ENCODE measurements around the gene PSMD1.

Gene PSMD1

GRCh38 chr2:231036131-231036530, 20.5 kb upstream of the PSMD1 start:
- DNase-seq (ENCODE audit: low read depth): no peak

- DNase-seq (ENCODE audit: low read depth): no peak
These were observed 20.0 kb upstream of the PSMD1 start for GRCh38 chr2:231036578-231037106.

DNA sequence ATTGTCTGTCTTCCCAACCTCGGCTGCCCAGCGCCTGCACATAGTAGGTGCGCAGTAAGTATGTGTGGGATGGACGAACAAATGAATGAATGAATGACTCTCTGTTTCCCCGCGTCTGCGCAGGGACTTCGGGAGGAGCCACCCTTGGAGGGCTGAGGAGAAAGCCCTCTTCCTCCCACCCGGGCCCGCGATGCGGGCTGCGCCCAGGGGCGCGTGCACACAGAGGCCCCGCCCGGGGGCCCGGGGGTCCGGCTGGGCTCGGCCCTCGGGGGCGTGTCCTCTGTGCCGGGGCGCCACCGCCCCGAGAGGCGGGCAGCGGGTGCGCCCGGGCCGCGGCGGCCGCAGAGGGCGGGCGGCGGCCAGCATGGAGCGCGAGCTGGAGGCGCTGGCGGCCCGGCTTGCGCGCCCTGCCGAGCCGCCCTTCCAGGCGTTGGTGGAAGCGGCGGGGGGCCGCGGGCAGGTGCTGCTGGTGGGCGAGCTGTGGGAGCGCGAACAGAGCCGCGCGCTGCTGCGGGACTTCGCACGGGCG, 19.4 kb upstream of the PSMD1 start, which contains the start of gene C2orf72:
Gene C2orf72, plus strand, starts transcription at position 322 of the 529 bp plus-strand sequence. Its CDS starts 43 bp downstream, at position 365.
- DNase-seq (ENCODE audit: low read depth): no peak

DNA sequence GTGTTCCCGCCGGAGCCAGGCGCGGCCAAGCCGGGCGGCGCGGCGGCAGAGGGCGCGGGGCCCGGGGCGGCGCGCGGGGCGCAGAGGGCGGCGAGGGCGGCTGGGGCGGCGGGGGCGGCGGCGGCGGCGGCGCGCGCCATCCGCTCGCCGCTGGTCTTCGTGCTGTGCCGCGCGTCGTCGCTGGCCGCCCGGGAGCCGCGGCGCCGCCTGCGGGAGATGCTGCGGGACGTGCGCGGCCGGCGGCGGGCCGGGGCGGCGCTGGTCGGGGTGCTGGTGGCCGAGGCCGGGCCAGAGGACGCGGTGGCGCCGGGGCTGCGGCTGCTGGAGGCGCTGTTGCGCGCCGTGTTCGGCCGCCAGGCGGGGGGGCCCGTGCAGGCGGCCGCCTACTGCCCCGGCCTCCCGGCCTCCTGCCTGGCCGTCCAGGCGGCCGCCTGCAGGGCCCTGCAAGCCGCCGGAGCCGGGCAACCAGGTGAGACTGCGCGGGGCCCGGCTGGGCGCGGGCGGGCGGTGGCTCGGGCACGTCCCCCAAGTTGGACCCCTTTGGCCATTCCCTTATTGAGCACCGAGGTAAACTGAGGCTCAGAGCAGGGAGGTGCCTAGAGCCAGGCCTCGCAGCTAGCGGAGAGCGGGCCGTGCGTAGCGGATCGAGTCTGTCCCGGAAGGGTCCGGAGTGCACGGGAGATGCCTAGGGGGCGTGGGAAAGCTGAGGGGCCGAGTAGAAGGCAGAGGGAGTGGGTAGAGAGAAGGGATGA, 18.8 kb upstream of the PSMD1 start:
- DNase-seq (ENCODE audit: low read depth): no peak

- no peak for DNase-seq (ENCODE audit: low read depth)
These were observed 18.0 kb upstream of the PSMD1 start for GRCh38 chr2:231038483-231039293.

GRCh38 chr2:231039294-231039664, 17.4 kb upstream of the PSMD1 start:
- no peak for DNase-seq (ENCODE audit: low read depth)

- no peak for DNase-seq (ENCODE audit: low read depth)
These were observed 16.8 kb upstream of the PSMD1 start for GRCh38 chr2:231039821-231040364.

DNA sequence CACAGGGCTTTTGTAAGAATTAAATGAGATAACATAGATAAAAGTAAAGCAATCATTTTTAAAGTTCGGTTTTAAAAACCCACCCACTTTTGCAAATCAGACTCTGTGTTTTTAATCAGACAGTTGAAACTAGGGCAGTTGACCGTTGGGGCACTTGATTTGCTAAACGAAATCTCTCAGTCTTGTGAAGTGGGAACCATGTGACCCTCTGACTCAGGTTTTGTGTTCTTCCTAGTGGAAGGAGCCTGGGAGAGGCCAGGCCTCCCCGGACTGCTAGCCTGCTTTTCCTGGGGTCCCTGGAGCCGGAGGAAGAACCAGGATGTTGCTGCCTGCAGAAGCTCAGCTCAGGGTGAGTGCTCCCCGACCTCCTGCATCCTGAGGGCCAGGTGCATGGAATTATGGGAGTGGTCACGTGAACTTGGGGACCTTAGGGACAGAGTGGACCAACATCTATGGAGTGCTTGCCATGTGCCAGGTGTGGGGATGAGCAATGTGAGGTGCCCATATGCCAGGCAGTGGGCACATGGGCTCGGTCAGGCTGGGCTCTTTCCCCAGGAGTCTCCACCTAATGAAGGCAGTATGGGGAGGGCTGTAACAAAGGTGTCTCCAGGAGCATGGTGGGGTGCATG, 15.5 kb upstream of the PSMD1 start:
- DNase-seq (ENCODE audit: low read depth): no peak

- no peak for DNase-seq (ENCODE audit: low read depth)
These were observed 12.9 kb upstream of the PSMD1 start for GRCh38 chr2:231043796-231044195.

DNA sequence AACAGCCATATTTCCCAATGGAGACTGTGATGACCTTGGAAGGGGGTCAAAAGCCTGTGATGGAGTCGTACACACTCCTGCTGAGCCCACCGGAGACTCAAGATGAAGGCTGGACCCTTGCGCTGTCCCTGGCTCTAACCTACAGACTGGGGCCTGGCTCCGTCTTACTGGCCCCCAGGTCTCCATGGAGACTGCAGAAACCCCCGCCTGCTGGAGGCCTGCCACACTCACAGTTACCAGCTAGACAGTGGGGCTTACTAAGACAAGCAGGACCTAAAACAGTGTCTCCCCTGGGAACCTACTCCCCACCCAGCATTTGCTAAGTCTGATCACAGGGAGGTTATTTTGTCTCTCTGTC, 9.8 kb upstream of the PSMD1 start:
- no peak for DNase-seq (ENCODE audit: low read depth)

- DNase-seq (ENCODE audit: low read depth): no peak
These were observed 9.3 kb upstream of the PSMD1 start for GRCh38 chr2:231047274-231047922.

DNA sequence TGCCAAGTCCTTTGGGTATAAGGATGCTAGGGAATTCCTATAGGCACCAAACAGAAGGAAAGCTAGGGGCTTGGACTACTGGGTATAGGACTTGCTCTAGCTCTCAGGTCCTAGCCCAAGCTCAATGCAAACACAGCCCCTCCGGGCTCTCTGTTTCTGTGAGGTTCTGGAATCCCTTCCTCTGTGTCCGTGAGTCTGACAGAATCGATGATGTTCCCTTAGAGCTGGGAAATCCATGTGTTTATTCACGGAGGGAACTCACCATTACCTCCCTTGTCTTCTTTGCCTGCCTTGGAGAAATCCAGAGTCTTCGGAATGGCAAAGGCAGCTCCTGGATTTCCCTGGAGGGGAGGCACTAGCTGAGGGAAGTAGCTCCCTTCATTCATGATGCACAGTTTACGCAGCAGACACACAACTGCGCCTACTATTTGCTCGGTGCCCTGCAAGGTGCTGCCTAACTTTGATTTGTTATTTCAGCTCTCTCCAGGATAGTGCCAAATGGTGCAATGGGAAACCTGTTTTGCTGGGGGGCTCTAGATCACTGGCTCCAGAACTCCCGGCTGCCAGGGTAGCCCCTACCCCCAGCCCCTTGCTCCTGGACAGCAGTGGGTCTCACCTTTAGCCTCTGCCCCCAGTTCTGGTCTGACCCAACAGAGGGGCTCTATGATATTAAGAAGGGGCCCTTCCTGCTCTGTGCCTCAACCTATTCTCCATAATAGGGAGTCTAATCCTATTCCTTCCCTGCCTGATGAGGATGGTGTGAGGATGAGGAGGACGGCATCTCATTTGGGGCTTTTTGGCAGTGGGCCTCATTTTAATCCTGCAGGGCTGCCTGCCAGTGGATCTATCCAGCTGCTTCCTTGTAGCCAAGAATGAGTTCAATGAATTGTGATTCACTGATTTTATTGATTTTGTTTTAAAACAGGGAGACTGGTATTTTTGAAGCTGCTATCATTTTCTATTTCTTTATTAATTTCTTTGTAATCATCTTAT, 8.4 kb upstream of the PSMD1 start:
- DNase-seq (ENCODE audit: low read depth): no peak

DNA sequence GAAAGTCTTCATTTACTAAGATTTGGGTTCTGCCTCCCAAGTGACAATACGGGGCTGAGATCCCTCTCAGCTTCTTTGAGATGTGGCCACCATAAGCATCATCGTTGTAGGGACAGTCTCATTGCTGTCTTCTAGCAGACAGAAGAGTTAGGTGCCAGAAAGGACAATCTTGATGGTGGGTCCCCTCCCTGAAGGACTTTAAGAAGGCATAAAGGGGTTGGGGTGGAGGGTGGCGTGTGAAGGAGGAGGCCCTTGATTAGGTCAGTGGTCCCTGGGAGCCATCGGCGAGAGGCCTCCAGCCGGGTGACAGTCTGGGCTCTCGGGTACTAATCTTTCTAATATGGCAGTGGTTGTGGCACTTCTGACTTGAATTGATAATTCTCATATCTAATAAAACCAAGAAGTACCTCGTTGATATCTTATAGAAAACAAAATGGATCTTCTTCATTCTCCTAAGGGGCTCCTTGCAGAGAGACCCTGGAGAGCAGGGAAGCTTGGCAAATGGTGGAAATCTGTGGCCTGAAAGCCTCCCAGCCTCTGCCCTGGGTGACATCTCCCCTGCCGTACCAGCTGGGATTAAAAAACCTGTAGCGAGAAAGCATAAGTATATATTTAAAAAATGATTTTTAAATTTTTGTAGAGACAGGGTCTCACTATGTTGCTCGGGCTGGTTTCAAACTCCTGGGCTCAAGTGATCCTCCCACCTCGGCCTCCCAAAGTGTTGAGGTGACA, 7.2 kb upstream of the PSMD1 start:
- DNase-seq (ENCODE audit: low read depth): no peak

DNA sequence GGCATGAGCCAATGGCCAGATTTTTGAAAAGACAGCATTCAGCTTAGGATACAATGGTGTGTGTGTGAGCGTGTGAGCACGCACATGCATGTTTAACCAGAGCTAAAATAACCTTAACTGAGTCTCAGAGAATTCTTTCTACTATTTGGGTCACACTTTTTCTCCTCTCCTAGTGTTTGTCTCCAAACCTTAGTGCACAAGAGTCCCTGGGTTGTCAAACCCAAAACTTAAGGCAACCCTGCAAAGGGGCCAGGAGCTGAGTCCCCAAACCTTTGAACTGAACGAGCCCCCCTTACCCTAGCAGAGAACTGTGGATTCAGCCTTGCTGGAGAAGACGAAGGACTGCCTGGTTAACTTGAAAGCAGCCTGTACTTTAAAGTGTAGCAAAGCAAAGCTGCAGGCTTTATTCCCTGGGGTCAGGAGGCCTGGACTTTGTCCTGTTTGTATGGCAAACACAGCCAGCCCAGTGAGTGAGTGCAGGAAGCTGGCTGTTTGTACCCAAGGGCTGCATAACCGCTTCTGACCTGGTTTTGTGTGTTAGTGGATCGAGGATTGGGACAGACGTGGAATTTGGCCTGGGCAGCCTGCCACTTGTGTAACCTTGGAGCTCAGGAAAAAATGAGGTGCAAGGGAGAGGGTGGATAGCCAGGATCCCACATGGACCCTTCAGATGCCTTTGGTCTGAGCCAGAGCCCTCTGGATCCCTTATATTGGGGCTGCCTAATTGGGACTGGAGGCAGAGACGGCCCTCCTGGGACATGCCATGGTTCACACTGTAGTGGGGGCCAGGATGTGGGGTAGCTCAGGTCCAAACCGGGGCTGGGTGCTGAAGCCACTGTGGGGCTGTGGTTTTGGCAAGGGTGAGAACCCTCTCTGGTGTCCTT, 6.4 kb upstream of the PSMD1 start:
- no peak for DNase-seq (ENCODE audit: low read depth)

GRCh38 chr2:231051116-231051515, 5.6 kb upstream of the PSMD1 start:
- no peak for DNase-seq (ENCODE audit: low read depth)

GRCh38 chr2:231052494-231053451, 3.9 kb upstream of the PSMD1 start:
- DNase-seq (ENCODE audit: low read depth): peak; percentile 70

DNA sequence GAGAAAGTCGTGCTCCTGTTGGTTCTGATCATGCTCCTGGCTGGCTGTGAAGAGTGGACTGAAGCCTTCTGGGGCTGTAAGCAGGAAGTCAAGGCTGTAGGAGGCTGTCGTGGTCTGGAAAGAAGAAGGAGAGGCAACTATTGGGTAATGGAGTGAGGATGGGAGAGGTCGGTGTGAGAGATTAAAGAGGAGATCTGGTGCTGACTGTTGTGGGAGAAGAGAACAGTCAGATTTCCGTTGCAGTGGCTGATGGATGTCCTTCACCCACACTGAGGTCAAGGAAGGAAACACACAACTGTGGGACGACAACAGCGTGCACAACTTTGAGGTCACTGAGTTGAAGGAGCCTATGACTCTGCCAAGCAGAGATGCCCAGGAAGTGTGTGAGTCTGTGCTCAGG, 2.8 kb upstream of the PSMD1 start:
- no peak for DNase-seq (ENCODE audit: low read depth)

GRCh38 chr2:231057590-231057989, 923 bp downstream of the PSMD1 start:
- DNase-seq (ENCODE audit: low read depth): no peak

All from activated T-cell treated with anti-CD3 and anti-CD28 coated beads for 1 hour (primary cell).